ENCODE data around the gene CHD3.

- TF ChIP-seq EZH2 (IDR thresholded peaks at IDR 0.05) (no peak), CTCF (IDR thresholded peaks at IDR 0.05) (peak; percentile 14)
Measured at GRCh38 chr17:7897773-7898172, 9.2 kb downstream of the CHD3 start.
